ENCODE measurements around the gene LONRF3. TPM values are rescaled to one million over a fixed set of nuclear protein-coding genes. Genes with fewer than 3 reads are reported as not detected.

The LONRF3 gene
- total RNA-seq, 1 donor from 2014 or later, result not detected

DNA sequence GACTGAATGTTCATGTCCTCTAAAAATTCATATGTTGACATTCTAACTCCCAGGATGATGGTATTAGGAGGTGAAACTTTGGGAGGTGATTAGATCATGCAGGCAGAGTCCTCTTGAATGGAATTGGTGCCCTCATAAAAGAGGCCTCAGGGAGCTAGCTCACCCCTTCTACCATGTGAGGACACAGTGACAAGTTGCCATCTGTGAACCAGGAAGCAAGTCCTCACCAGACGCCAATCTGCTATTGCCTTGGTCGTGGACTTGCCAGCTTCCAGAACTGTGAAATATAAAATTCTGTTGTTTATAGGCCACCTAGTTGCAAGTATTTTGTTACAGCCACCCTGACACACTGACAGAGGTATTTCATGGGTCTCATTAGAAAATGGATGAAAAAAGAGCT lies 28.5 kb upstream of the LONRF3 start:
- TF ChIP-seq, protein P1, sequence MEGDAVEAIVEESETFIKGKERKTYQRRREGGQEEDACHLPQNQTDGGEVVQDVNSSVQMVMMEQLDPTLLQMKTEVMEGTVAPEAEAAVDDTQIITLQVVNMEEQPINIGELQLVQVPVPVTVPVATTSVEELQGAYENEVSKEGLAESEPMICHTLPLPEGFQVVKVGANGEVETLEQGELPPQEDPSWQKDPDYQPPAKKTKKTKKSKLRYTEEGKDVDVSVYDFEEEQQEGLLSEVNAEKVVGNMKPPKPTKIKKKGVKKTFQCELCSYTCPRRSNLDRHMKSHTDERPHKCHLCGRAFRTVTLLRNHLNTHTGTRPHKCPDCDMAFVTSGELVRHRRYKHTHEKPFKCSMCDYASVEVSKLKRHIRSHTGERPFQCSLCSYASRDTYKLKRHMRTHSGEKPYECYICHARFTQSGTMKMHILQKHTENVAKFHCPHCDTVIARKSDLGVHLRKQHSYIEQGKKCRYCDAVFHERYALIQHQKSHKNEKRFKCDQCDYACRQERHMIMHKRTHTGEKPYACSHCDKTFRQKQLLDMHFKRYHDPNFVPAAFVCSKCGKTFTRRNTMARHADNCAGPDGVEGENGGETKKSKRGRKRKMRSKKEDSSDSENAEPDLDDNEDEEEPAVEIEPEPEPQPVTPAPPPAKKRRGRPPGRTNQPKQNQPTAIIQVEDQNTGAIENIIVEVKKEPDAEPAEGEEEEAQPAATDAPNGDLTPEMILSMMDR (IDR thresholded peaks at IDR 0.05), result no peak
- Mint-ChIP-seq H3K4me1 (ENCODE audit: unreplicated experiment) (no peaks in the 10 kb centered on the region), H3K4me3 (ENCODE audit: unreplicated experiment) (no peak overlapping the region), H3K27ac (ENCODE audit: unreplicated experiment) (no peak overlapping the region), H3K9me3 (ENCODE audit: unreplicated experiment) (peaks cover 5% of the 10 kb centered on the region), H3K27me3 (ENCODE audit: unreplicated experiment) (no peaks in the 10 kb centered on the region), H3K36me3 (ENCODE audit: unreplicated experiment) (no peaks in the 10 kb centered on the region)
- DNase-seq (ENCODE audit: extremely low spot score, unreplicated experiment), result no peak

GRCh38 chrX:118948270-118948669 lies 26.1 kb upstream of the LONRF3 start:
- no peaks in the 10 kb centered on the region for H3K4me1 Mint-ChIP-seq (ENCODE audit: unreplicated experiment)

GRCh38 chrX:118961866-118962560 lies 12.4 kb upstream of the LONRF3 start:
- H3K27me3 Mint-ChIP-seq (ENCODE audit: unreplicated experiment), result peaks cover 6% of the 10 kb centered on the region

More at GRCh38 chrX:118948270-118948669, 26.1 kb upstream of the LONRF3 start:
- TF ChIP-seq, protein P1 (IDR thresholded peaks at IDR 0.05), result no peak
- Mint-ChIP-seq H3K27ac (ENCODE audit: unreplicated experiment) (no peak overlapping the region), H3K9me3 (ENCODE audit: unreplicated experiment) (no peaks in the 10 kb centered on the region), H3K27me3 (ENCODE audit: unreplicated experiment) (no peaks in the 10 kb centered on the region), H3K36me3 (ENCODE audit: unreplicated experiment) (no peaks in the 10 kb centered on the region), H3K4me3 (ENCODE audit: unreplicated experiment) (no peak overlapping the region)
- DNase-seq (ENCODE audit: extremely low spot score, unreplicated experiment), result no peak

DNA sequence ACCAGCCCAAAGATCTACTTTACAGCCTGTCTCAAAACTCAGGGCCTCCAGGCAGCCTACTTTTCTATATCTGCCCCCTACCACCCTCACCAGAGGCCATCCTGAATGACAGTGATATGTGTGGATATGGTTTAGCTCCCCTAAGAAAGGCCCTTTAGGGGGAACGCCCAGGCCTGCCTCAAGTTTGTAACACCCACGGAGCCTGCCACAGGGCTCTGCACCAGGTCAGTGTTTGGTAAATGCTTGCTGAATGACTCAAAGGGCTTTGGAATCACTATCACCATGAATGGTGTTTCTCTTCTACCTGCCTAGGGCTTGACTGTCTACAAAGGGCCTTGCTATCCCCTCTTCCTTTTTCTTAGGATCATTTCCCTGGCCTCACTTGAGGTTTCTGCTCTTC lies 11.3 kb upstream of the LONRF3 start:
- H3K36me3 Mint-ChIP-seq (ENCODE audit: unreplicated experiment), result no peaks in the 10 kb centered on the region
- peaks cover 8% of the 10 kb centered on the region for H3K27me3 Mint-ChIP-seq (ENCODE audit: unreplicated experiment)
- DNase-seq (ENCODE audit: extremely low spot score, unreplicated experiment), result no peak
- no peak overlapping the region for H3K27ac Mint-ChIP-seq (ENCODE audit: unreplicated experiment)
- H3K9me3 Mint-ChIP-seq (ENCODE audit: unreplicated experiment), result peaks cover 8% of the 10 kb centered on the region
- H3K4me1 Mint-ChIP-seq (ENCODE audit: unreplicated experiment), result no peaks in the 10 kb centered on the region
- TF ChIP-seq, protein P1 (IDR thresholded peaks at IDR 0.05), result no peak
- no peak overlapping the region for H3K4me3 Mint-ChIP-seq (ENCODE audit: unreplicated experiment)

More at GRCh38 chrX:118961866-118962560, 12.4 kb upstream of the LONRF3 start:
- TF ChIP-seq, protein P1 (IDR thresholded peaks at IDR 0.05), result no peak
- peaks cover 8% of the 10 kb centered on the region for H3K9me3 Mint-ChIP-seq (ENCODE audit: unreplicated experiment)
- no peak overlapping the region for H3K4me3 Mint-ChIP-seq (ENCODE audit: unreplicated experiment)
- DNase-seq (ENCODE audit: extremely low spot score, unreplicated experiment), result no peak
- H3K27ac Mint-ChIP-seq (ENCODE audit: unreplicated experiment), result no peak overlapping the region
- no peaks in the 10 kb centered on the region for H3K4me1 Mint-ChIP-seq (ENCODE audit: unreplicated experiment)
- H3K36me3 Mint-ChIP-seq (ENCODE audit: unreplicated experiment), result no peaks in the 10 kb centered on the region

DNA sequence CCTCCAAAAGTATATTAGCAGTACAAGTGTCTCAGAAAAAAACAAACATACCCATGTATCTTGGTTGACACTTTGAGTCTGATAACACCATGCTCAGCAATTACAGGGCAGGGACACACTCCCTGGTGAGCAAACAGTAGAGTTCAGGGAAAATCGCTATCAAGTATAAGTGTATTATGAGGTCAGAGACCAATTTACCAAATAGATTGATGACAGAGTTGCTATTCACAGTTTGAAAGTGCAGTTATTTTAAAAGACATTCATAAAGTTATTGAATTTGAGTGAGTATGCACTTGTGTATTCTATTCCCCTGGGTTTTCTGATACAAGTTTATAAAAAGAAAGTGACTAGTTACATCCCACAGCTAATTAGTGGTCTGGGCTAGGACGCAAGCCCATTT lies 10.2 kb upstream of the LONRF3 start:
- no peaks in the 10 kb centered on the region for H3K4me1 Mint-ChIP-seq (ENCODE audit: unreplicated experiment)
- H3K36me3 Mint-ChIP-seq (ENCODE audit: unreplicated experiment), result no peaks in the 10 kb centered on the region
- H3K27ac Mint-ChIP-seq (ENCODE audit: unreplicated experiment), result no peak overlapping the region
- DNase-seq (ENCODE audit: extremely low spot score, unreplicated experiment), result no peak
- H3K4me3 Mint-ChIP-seq (ENCODE audit: unreplicated experiment), result no peak overlapping the region
- peaks cover 10% of the 10 kb centered on the region for H3K27me3 Mint-ChIP-seq (ENCODE audit: unreplicated experiment)
- TF ChIP-seq, protein P1 (IDR thresholded peaks at IDR 0.05), result no peak
- peaks cover 8% of the 10 kb centered on the region for H3K9me3 Mint-ChIP-seq (ENCODE audit: unreplicated experiment)

All from osteocyte (in vitro differentiated cells).